GM12874 (cell line): ENCODE data around the gene TBKBP1.

Source experiments
- CTCF ChIP-seq: IDR thresholded peaks from 2 replicates; pipeline ENCODE4 v1.5.1; 2011; ENCODE audit warnings: low read depth, mild to moderate bottlenecking, control low read depth, low read length, moderate library complexity; ENCODE audit not compliant: insufficient read depth

TBKBP1 gene

DNA sequence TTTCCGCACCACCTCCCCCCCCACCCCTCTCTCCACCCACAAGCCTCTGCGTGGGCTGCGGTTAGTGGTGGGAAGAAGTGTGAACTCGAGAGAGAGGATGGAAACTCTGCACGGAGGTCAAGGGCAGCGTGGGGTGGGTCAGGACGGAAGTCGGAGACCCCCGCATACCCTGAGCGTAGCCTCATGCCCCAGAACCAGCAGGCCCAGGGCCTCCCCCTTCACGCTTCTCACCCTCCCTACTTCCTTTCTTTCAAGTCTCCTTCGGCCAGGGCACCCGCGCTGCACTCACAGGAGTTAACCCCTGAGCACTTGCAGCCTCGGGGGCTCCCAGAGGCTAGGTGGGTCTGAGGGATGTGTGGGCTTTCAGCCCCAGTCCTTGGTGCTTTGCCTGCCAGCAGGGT, 9.2 kb downstream of the TBKBP1 start:
- no peak for TF ChIP-seq CTCF

GRCh38 chr17:47703671-47704070, 9.7 kb downstream of the TBKBP1 start:
- TF ChIP-seq CTCF, result no peak

DNA sequence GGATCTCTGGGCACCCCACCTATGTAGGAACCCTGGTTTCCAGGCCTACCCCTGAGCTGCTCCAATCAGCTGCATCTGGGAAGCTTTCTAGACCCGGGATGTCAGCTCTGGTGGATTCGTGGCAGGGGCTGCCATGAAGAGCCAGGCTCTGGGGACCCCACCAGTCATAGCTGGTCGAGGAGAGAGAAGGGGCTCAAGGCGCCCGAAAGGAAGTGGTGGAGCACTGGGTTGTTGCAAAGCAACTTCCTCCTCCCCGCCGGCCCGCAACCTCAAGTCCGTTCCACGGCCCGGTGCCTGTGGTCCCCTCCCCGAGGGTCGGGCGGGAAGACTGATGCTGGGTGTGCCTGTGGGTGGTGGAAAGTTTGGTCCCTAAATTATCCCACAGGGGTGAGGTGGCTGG, 10.2 kb downstream of the TBKBP1 start:
- TF ChIP-seq CTCF, result no peak

DNA sequence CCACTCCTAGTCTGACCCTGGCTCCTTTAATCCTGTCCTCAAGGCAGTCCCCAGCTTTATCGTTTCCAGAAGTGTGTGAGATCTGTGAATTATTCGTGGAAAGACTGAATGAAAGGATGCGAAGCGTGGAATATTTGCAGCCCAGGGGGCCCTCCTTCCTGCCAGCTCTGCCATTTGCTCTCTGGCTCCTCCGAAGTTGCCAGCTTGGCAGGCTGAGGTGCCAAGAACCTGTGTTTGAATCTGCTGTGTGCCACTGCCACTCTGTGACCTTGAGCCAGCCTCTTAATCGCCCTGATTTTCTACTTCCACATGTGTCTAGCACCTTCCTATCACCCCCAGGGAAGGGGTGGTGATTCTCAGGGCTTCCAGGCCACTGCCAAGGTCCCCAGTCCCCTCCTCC, 10.8 kb downstream of the TBKBP1 start:
- no peak for TF ChIP-seq CTCF

GRCh38 chr17:47705536-47706530, 11.9 kb downstream of the TBKBP1 start:
- TF ChIP-seq CTCF, result no peak

DNA sequence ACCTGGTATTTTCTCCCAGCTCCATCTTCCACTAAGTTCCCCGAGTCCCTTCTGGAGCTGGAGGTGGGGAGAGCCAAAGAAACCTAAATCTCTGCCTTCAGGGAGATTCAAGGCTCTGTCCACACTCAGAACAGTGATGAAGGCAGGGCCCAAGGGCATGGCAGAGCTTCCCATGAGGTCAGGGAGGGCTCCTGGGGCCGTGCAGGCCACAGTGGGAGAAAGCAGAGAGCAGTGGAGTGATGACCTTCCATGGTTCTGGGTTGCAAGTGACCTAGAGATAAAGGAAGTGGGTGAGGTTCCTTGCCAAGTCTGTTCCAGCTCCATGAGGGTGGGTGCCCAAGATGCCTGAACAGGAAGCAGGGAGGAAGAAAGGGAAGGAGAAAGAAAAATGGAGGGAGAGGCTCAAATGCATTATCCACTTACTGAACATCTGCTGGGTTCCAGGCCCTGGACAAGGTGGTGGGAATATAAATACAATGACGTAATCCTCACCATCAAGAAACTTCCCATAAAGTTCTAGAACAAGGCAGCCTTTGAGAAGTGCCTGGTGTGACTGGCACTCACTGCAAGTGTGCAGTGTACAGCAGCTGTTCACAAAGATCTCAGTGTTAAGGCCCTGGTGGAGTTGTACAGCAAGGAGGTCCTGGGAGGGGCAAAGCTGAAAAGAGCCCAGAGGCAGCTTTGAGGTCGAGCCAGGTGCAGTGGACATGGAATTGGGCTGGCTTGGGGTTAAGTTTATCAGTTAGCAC, 13.3 kb downstream of the TBKBP1 start:
- TF ChIP-seq CTCF, result no peak

- no peak for TF ChIP-seq CTCF
Measured at GRCh38 chr17:47707884-47708283, 13.9 kb downstream of the TBKBP1 start.
